G401 (cell line): ENCODE measurements around the gene RPS15. TPM values are rescaled to one million over a fixed set of nuclear protein-coding genes. Genes with fewer than 3 reads are reported as not detected.

Experiments used
- DNase-seq: peaks from one replicate; pipeline ENCODE4 v3.0.0-alpha.2; 2015; ENCODE audit warnings: low spot score
- in situ Hi-C: cut with HindIII; loops from 2 replicates; pipeline ENCODE4 v1.10.0; 2016; ENCODE audit warnings: low sequenced_read_pairs, mixed read lengths
- total RNA-seq: library from RNA; depleted of rRNA; stranded (reverse); fragments of >200 nt; shearing (Covaris generic); gene quantifications from 2 replicates; pipeline ENCODE4 v1.2.3, GENCODE V29; 2014

The RPS15 gene
- total RNA-seq, 1 experiment from 2014 or later, result 1,164 TPM

DNA sequence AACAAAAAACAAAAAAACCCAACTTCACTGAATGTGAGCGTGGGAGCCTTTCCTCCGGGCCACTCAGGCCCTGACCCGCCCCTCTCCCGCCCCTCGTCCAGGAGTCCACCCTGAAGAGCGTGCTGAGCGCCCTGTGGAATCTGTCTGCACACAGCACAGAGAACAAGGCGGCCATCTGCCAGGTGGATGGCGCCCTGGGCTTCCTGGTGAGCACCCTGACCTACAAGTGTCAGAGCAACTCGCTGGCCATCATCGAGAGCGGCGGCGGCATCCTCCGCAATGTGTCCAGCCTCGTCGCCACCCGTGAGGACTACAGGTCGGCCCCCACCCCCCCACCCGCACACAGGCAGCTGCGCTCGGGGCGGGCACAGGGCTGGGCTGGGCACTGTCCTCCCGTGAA, 23.7 kb downstream of the RPS15 start:
- in situ Hi-C loops, result no loop called here
- DNase-seq, result peak; percentile 74

DNA sequence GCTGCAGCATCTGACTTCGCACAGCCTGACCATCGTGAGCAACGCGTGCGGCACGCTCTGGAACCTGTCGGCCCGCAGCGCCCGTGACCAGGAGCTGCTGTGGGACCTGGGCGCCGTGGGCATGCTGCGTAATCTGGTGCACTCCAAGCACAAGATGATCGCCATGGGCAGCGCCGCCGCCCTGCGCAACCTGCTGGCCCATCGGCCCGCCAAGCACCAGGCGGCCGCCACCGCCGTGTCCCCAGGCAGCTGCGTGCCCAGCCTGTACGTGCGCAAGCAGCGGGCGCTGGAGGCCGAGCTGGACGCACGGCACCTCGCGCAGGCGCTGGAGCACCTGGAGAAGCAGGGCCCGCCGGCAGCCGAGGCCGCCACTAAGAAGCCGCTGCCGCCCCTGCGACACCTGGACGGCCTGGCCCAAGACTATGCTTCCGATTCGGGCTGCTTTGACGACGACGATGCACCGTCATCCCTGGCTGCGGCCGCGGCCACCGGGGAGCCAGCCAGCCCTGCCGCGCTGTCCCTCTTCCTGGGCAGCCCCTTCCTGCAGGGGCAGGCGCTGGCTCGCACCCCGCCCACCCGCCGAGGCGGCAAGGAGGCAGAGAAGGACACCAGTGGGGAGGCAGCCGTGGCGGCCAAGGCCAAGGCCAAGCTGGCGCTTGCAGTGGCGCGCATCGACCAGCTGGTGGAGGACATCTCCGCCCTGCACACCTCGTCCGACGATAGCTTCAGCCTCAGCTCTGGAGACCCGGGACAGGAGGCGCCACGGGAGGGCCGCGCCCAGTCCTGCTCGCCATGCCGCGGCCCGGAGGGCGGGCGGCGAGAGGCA, 27.2 kb downstream of the RPS15 start:
- DNase-seq, result peak; percentile 83
- in situ Hi-C loops, result no loop called here

DNA sequence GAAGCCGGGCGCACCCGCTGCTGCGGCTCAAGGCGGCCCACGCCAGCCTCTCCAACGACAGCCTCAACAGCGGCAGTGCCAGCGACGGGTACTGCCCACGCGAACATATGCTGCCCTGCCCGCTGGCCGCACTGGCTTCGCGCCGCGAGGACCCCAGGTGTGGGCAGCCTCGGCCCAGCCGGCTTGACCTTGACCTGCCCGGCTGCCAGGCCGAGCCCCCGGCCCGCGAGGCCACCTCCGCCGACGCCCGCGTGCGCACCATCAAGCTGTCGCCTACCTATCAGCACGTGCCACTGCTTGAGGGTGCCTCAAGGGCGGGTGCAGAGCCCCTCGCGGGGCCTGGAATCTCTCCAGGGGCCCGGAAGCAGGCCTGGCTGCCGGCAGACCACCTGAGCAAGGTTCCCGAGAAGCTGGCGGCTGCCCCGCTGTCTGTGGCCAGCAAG, 27.8 kb downstream of the RPS15 start:
- no peak for DNase-seq
- in situ Hi-C loops, result no loop called here

DNA sequence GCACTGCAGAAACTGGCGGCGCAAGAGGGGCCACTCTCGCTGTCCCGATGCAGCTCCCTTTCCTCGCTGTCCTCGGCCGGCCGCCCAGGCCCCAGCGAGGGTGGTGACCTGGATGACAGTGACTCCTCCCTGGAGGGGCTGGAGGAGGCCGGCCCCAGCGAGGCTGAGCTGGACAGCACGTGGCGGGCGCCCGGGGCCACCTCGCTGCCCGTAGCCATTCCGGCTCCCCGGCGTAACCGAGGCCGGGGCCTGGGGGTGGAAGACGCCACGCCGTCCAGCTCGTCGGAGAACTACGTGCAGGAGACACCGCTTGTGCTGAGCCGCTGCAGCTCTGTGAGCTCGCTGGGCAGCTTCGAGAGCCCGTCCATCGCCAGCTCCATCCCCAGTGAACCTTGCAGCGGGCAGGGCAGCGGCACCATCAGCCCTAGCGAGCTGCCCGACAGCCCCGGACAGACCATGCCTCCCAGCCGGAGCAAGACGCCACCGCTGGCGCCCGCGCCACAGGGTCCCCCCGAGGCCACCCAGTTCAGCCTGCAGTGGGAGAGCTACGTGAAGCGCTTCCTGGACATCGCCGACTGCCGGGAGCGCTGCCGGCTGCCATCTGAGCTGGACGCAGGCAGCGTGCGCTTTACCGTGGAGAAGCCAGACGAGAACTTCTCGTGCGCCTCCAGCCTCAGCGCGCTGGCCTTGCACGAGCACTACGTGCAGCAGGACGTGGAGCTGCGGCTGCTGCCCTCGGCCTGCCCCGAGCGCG, 28.4 kb downstream of the RPS15 start:
- in situ Hi-C loops, result no loop called here

DNA sequence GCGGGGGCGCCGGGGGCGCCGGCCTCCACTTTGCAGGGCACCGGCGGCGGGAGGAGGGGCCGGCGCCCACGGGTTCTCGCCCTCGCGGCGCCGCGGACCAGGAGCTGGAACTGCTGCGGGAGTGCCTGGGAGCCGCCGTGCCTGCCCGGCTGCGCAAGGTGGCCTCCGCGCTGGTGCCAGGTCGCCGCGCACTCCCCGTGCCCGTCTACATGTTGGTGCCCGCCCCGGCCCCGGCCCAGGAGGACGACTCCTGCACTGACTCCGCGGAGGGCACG, 29.0 kb downstream of the RPS15 start:
- DNase-seq, result no peak
- in situ Hi-C loops, result no loop called here

More for the DNA sequence above, 28.4 kb downstream of the RPS15 start:
- no peak for DNase-seq

GRCh38 chr19:1467490-1468273, 29.5 kb downstream of the RPS15 start:
- no peak for DNase-seq
- in situ Hi-C loops, result no loop called here

DNA sequence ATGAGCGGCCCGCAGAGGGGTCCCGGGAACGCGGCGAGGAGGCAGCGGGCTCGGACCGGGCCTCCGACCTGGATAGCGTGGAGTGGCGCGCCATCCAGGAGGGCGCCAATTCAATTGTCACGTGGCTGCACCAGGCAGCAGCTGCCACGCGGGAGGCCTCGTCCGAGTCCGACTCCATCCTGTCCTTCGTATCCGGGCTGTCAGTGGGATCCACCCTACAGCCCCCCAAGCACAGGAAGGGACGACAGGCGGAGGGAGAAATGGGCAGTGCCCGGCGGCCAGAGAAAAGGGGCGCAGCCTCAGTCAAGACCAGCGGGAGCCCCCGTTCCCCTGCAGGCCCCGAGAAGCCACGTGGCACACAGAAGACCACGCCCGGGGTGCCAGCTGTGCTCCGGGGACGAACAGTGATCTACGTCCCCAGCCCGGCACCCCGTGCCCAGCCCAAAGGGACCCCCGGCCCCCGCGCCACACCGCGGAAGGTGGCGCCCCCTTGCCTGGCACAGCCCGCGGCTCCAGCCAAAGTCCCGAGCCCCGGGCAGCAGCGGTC, 30.2 kb downstream of the RPS15 start:
- no peak for DNase-seq
- in situ Hi-C loops, result no loop called here

- in situ Hi-C loops, result no loop called here
- no peak for DNase-seq
Measured at GRCh38 chr19:1468821-1469254, 30.6 kb downstream of the RPS15 start.

DNA sequence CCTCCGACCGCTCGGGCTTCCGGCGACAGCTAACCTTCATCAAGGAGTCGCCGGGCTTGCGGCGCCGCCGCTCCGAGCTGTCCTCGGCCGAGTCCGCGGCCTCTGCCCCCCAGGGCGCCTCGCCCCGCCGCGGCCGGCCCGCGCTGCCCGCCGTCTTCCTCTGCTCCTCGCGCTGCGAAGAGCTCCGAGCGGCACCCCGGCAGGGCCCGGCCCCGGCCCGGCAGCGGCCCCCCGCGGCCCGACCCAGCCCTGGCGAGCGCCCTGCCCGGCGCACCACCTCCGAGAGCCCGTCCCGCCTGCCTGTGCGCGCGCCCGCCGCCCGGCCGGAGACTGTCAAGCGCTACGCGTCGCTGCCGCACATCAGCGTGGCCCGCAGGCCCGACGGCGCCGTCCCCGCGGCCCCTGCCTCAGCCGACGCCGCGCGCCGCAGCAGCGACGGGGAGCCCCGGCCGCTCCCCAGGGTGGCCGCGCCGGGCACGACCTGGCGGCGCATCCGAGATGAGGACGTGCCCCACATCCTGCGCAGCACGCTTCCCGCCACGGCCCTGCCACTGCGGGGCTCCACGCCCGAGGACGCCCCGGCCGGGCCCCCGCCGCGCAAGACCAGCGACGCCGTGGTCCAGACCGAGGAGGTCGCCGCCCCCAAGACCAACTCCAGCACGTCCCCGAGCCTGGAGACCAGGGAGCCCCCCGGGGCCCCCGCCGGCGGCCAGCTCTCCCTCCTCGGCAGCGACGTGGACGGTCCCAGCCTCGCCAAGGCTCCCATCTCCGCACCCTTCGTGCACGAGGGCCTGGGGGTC, 31.3 kb downstream of the RPS15 start:
- no peak for DNase-seq
- in situ Hi-C loops, result no loop called here

DNA sequence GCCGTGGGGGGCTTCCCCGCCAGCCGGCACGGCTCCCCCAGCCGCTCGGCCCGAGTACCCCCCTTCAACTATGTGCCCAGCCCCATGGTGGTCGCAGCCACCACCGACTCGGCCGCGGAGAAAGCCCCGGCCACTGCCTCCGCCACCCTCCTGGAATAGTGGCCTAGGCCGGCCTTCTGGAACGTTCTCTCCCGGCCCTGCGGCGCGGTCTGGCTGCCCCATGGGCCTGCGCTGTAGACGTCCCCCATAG, 31.8 kb downstream of the RPS15 start:
- in situ Hi-C loops, result no loop called here
- no peak for DNase-seq

GRCh38 chr19:1470305-1471009, 32.3 kb downstream of the RPS15 start:
- in situ Hi-C loops, result no loop called here
- DNase-seq, result no peak

DNA sequence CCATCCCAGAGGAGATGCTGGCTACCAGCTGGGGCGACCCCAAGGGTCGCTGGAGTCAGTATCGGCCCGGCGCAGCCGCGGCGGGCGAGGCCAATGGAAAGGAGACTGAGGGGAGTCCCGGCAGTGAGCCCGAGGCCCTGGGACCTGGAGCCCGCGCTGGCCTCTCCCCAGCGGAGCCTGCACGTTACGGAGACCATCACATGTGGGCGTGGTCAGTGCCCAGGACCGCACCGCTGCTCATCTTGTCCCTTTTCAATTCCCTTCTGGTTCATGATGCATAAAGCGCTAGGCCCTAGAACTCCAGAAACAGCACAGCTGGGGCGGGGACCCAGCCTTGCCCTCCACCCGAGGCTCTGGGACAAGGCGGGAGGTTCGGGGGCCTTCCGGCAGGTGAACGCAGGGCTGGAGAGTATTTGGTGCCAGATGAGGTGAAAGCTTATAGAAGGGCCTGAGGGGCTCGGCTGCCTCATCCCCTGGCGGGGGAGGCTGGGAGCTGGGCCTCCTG, 32.9 kb downstream of the RPS15 start:
- DNase-seq, result no peak
- in situ Hi-C loops, result no loop called here

DNA sequence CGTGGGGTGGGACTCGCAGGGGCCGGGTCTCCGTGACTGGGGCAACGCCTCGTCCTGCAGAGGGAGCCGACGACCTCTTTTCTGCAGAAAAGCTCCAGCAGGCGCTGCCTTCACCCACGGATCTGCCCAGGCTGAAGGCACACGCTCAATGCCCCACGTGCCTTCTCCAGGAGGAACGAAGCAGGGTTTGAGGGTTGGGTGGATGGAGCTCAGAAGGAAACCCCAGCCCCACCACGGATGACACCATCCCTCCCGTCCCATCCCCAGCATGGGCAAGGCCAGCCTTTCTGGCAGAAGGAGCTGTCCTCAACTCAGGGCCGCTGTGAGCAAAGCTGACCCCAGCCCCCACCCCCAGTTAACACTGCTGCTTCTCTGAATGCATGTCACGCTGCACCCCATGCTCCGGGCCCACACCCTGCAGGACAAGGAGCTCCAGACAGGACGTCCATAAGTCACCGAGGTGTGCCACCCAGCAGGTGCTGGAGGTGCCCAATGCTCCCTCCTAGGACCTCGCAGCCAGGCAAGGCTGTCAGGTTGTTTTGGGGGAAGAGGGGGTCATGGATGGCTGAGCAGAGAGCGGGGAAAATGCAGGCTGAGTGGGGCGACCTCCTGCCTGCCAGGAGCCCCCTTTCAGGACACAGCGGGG, 33.4 kb downstream of the RPS15 start:
- in situ Hi-C loops, result no loop called here
- DNase-seq, result peak; percentile 53

- peak; percentile 69 for DNase-seq
- in situ Hi-C loops, result no loop called here
Measured at GRCh38 chr19:1472231-1473084, 34.3 kb downstream of the RPS15 start.

- DNase-seq, result no peak
- in situ Hi-C loops, result no loop called here
Measured at GRCh38 chr19:1473085-1473851, 35.1 kb downstream of the RPS15 start.

GRCh38 chr19:1474011-1474764, 36.0 kb downstream of the RPS15 start:
- in situ Hi-C loops, result no loop called here
- DNase-seq, result peak; percentile 43
